IMR-90 (cell line): ENCODE data around the gene CNPY1. TPM values are rescaled to one million over a fixed set of nuclear protein-coding genes. Genes with fewer than 3 reads are reported as not detected.

Experiments used
- ATAC-seq: fragments of 200-7000 bp; cut with Tn5 transposase; 2 replicates; pipeline ENCODE4 v1.9.1; 2020; ENCODE audit warnings: low read depth, mild to moderate bottlenecking, moderate library complexity
- BruUV-seq: library from RNA; stranded (reverse); fragments of 400-500 nt; replicated peaks from 2 replicates; lab custom pipeline; 2021; lab: Mats Ljungman, UMichigan
- CTCF ChIA-PET: fragments of 300-600 bp; formaldehyde crosslinking; extraction: SDS; loops from one replicate; lab custom pipeline; 2021; ENCODE audit warnings: antibody characterized with exemption; lab: Yijun Ruan, JAX
- POLR2A ChIA-PET: fragments of 300-600 bp; sonication (Branson Sonifier 250); formaldehyde crosslinking; loops from one replicate; lab custom pipeline; 2022; ENCODE audit warnings: antibody characterized with exemption; ENCODE audit not compliant: unreplicated experiment; lab: Charles Lee
- DNase-seq: peaks from one replicate; pipeline ENCODE4 v3.0.0; 2013
- H2AFZ ChIP-seq: replicated peaks from 2 replicates; pipeline ENCODE3; 2013; ENCODE audit warnings: low read length, mild to moderate bottlenecking; ENCODE audit not compliant: poor library complexity
- H2AK5ac ChIP-seq: 2 replicates; pipeline ENCODE4 v1.6.1; 2013; ENCODE audit warnings: low read depth, low read length, inconsistent platforms
- H2AK9ac ChIP-seq: replicated peaks from 2 replicates; pipeline ENCODE3; 2013; ENCODE audit warnings: mild to moderate bottlenecking, low read depth, low read length, moderate library complexity; ENCODE audit not compliant: poor library complexity
- H2BK120ac ChIP-seq: 2 replicates; pipeline ENCODE4 v1.6.1; 2013; ENCODE audit warnings: low read depth, low read length, inconsistent platforms
- H2BK15ac ChIP-seq: 3 replicates; pipeline ENCODE4 v1.6.1; 2013; ENCODE audit warnings: low read depth, low read length, inconsistent platforms
- H2BK20ac ChIP-seq: 2 replicates; pipeline ENCODE4 v1.6.1; 2013; ENCODE audit warnings: low read depth, mild to moderate bottlenecking, inconsistent platforms, low read length, moderate library complexity
- H2BK5ac ChIP-seq: 2 replicates; pipeline ENCODE4 v1.6.1; 2013; ENCODE audit warnings: mild to moderate bottlenecking, low read depth, low read length, inconsistent platforms; ENCODE audit not compliant: poor library complexity, severe bottlenecking
- H3K14ac ChIP-seq: replicated peaks from 2 replicates; pipeline ENCODE4 v1.6.1; 2013; ENCODE audit warnings: low read depth, low read length, inconsistent platforms
- H3K18ac ChIP-seq: 2 replicates; pipeline ENCODE4 v1.6.1; 2013; ENCODE audit warnings: low read depth, low read length, control low read depth
- H3K23ac ChIP-seq: 2 replicates; pipeline ENCODE4 v1.6.1; 2013; ENCODE audit warnings: low read depth, low read length, inconsistent platforms
- H3K27ac ChIP-seq: 2 replicates; pipeline ENCODE4 v1.5.1; 2013; ENCODE audit warnings: mild to moderate bottlenecking, control low read depth, low read length; ENCODE audit not compliant: insufficient read depth
- H3K27me3 ChIP-seq: 2 replicates; pipeline ENCODE4 v1.6.1; 2013; ENCODE audit warnings: low read length; ENCODE audit not compliant: control insufficient read depth, insufficient read depth
- H3K36me3 ChIP-seq: 2 replicates; pipeline ENCODE4 v1.6.1; 2013; ENCODE audit warnings: low read length, mixed read lengths; ENCODE audit not compliant: control insufficient read depth, insufficient read depth
- H3K4ac ChIP-seq: 2 replicates; pipeline ENCODE4 v1.6.1; 2013; ENCODE audit warnings: low read depth, low read length, inconsistent platforms
- H3K4me1 ChIP-seq: 2 replicates; pipeline ENCODE4 v1.6.1; 2013; ENCODE audit warnings: low read length, mixed read lengths; ENCODE audit not compliant: control insufficient read depth, insufficient read depth
- H3K4me2 ChIP-seq: 2 replicates; pipeline ENCODE4 v1.6.1; 2013; ENCODE audit warnings: low read depth, mild to moderate bottlenecking, control low read depth, low read length, moderate library complexity
- H3K4me3 ChIP-seq: 2 replicates; pipeline ENCODE4 v1.5.1; 2013; ENCODE audit warnings: low read depth, mild to moderate bottlenecking, control low read depth, low read length, moderate library complexity; ENCODE audit not compliant: insufficient read depth
- H3K56ac ChIP-seq: 2 replicates; pipeline ENCODE4 v1.6.1; 2013; ENCODE audit warnings: low read length, inconsistent platforms; ENCODE audit not compliant: insufficient read depth; ENCODE audit errors: extremely low read depth
- H3K79me1 ChIP-seq, 2 experiments: 2 replicates each; pipeline ENCODE4 v1.6.1; 2013; ENCODE audit warnings: low read length in 2 of 2, inconsistent platforms in 1 of 2, low read depth in 1 of 2
- H3K9ac ChIP-seq: 2 replicates; pipeline ENCODE4 v1.6.1; 2013; ENCODE audit warnings: low read depth, low read length, control low read depth
- H3K9me1 ChIP-seq: 2 replicates; pipeline ENCODE4 v1.6.1; 2013; ENCODE audit warnings: low read length, inconsistent platforms; ENCODE audit not compliant: insufficient read depth
- H3K9me3 ChIP-seq: 2 replicates; pipeline ENCODE4 v1.6.1; 2013; ENCODE audit warnings: low read length; ENCODE audit not compliant: control insufficient read depth, insufficient read depth
- H4K20me1 ChIP-seq: 2 replicates; pipeline ENCODE4 v1.6.1; 2013; ENCODE audit warnings: low read length, inconsistent platforms; ENCODE audit not compliant: insufficient read depth
- H4K5ac ChIP-seq: 2 replicates; pipeline ENCODE4 v1.6.1; 2013; ENCODE audit warnings: mild to moderate bottlenecking, low read depth, low read length, control low read depth
- H4K8ac ChIP-seq, 2 experiments: 2 replicates each; pipeline ENCODE4 v1.6.1; 2013; ENCODE audit warnings: low read depth in 2 of 2, low read length in 2 of 2, control low read depth in 1 of 2, inconsistent platforms in 1 of 2
- H4K91ac ChIP-seq: 2 replicates; pipeline ENCODE4 v1.6.1; 2013; ENCODE audit warnings: low read depth, low read length, inconsistent platforms; ENCODE audit not compliant: insufficient read depth
- CEBPB ChIP-seq: IDR thresholded peaks from 2 replicates; pipeline ENCODE4 v1.6.1; 2012; ENCODE audit warnings: low read depth, low read length, improper control_type of control experiment
- NFE2L2 ChIP-seq: fragments of 150-350 bp; IDR thresholded peaks from 2 replicates; pipeline ENCODE4 v1.6.1; 2016; ENCODE audit warnings: low read depth, mild to moderate bottlenecking, low read length
- SMC3 ChIP-seq: fragments of 150-350 bp; IDR thresholded peaks from 2 replicates; pipeline ENCODE4 v1.6.1; 2016; ENCODE audit warnings: low read depth, mild to moderate bottlenecking, antibody characterized with exemption, low read length, moderate library complexity
- WGBS, 2 experiments: methylation state at CpG; one replicate each; pipeline versions ENCODE4 v1.1.5 to v1.1.7; 2013; ENCODE audit warnings: missing lambda C conversion rate in 2 of 2; ENCODE audit not compliant: insufficient read length in 1 of 2; ENCODE audit errors: extremely low coverage in 2 of 2; 5-methylcytosine and 5-hydroxymethylcytosine counted together
- dilution Hi-C: fragments of 300-500 bp; cut with HindIII; formaldehyde crosslinking; loops from one replicate; pipeline ENCODE4 v1.14.3; 2018; ENCODE audit warnings: low sequenced_read_pairs; ENCODE audit not compliant: unreplicated experiment
- in situ Hi-C: fragments of 300-500 bp; cut with MboI; formaldehyde crosslinking; loops from 3 replicates; pipeline ENCODE4 v1.14.3; 2019; ENCODE audit warnings: low sequenced_read_pairs, inconsistent platforms, mixed read lengths
- intact Hi-C: fragments of 100-400 bp; cut with micrococcal nuclease; formaldehyde crosslinking; loops from 2 replicates; pipeline ENCODE4 v1.10.0; 2022
- polyA plus RNA-seq, 3 experiments: library from polyadenylated mRNA; depleted of rRNA; stranded (reverse); fragments of >200 nt; gene quantifications; 2 replicates each; pipeline ENCODE4 v1.2.3, GENCODE V29; 2012; ENCODE audit warnings: low replicate concordance in 1 of 3
- total RNA-seq: library from RNA; depleted of rRNA; stranded (reverse); fragments of >200 nt; gene quantifications from 2 replicates; pipeline ENCODE4 v1.2.3, GENCODE V29; 2012

Gene CNPY1
- total and polyA plus RNA-seq, 2 of the 4 experiments (the other 2 are of a cell fraction): not detected

DNA sequence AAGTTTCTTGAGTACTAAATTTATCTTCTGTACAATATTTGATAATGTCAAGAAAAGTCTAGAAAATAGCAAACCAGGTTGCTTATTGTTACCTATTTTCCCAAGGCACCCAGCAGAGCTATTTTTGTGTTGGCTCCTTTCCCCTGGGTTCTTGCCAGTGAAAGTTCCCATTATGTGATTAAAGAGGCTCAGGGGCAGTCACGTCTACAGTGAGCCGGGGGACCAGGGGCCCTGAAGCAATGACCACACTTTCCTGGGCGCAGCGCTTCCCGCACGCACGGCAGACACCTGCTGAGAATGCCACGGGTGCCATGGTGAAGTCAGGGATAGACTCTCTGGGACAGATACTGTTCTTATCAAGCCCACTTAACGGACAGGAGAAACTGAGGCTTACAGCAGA lies 10.4 kb upstream of the CNPY1 start:
- H3K4me1 ChIP-seq: no peaks in the 10 kb centered on the region
- no peak overlapping the region for H4K8ac ChIP-seq
- H3K27me3 ChIP-seq: no peaks in the 10 kb centered on the region; the same call in 1 of the 2 replicates
- TF ChIP-seq NFE2L2 (no peak), CEBPB (no peak), SMC3 (no peak)
- in situ Hi-C loops (no loop called here), intact Hi-C loops (no loop called here), dilution Hi-C loops (no loop called here)
- no peak overlapping the region for H2AK9ac ChIP-seq
- ChIA-PET CTCF (no interaction called here), POLR2A (no interaction called here)
- no peak overlapping the region for H3K4me2 ChIP-seq
- no peak overlapping the region for H3K4me3 ChIP-seq
- no peak overlapping the region for H3K23ac ChIP-seq
- BruUV-seq: no TSS peak
- H3K9me1 ChIP-seq: no peaks in the 10 kb centered on the region
- no peaks in the 10 kb centered on the region for H3K36me3 ChIP-seq
- no peak overlapping the region for H2AFZ ChIP-seq
- H3K18ac ChIP-seq: no peak overlapping the region
- ATAC-seq (no peak), DNase-seq (no peak)
- no peak overlapping the region for H4K91ac ChIP-seq
- H4K20me1 ChIP-seq: no peaks in the 10 kb centered on the region
- H3K9ac ChIP-seq: no peak overlapping the region
- no peak overlapping the region for H3K27ac ChIP-seq
- no peak overlapping the region for H2BK5ac ChIP-seq
- WGBS, 2 experiments: 85% methylated on average over 4 of the region's 9 CpGs; no CpG with 5 or more reads in 1 of the 2 experiments
- no peak overlapping the region for H4K5ac ChIP-seq
- no peak overlapping the region for H2AK5ac ChIP-seq
- no peak overlapping the region for H3K4ac ChIP-seq
- no peaks in the 10 kb centered on the region for H3K79me1 ChIP-seq
- no peak overlapping the region for H3K14ac ChIP-seq
- no peak overlapping the region for H2BK15ac ChIP-seq
- no peak overlapping the region for H2BK20ac ChIP-seq
- no peak overlapping the region for H3K56ac ChIP-seq
- H2BK120ac ChIP-seq: no peak overlapping the region
- no peaks in the 10 kb centered on the region for H3K9me3 ChIP-seq
